HK-2 (cell line): ENCODE measurements around the gene HOXB8.

ENCODE experiments used
- DNase-seq: peaks from one replicate; pipeline ENCODE4 v3.0.0-alpha.2; 2018; ENCODE audit not compliant: unreplicated experiment

HOXB8 gene

DNA sequence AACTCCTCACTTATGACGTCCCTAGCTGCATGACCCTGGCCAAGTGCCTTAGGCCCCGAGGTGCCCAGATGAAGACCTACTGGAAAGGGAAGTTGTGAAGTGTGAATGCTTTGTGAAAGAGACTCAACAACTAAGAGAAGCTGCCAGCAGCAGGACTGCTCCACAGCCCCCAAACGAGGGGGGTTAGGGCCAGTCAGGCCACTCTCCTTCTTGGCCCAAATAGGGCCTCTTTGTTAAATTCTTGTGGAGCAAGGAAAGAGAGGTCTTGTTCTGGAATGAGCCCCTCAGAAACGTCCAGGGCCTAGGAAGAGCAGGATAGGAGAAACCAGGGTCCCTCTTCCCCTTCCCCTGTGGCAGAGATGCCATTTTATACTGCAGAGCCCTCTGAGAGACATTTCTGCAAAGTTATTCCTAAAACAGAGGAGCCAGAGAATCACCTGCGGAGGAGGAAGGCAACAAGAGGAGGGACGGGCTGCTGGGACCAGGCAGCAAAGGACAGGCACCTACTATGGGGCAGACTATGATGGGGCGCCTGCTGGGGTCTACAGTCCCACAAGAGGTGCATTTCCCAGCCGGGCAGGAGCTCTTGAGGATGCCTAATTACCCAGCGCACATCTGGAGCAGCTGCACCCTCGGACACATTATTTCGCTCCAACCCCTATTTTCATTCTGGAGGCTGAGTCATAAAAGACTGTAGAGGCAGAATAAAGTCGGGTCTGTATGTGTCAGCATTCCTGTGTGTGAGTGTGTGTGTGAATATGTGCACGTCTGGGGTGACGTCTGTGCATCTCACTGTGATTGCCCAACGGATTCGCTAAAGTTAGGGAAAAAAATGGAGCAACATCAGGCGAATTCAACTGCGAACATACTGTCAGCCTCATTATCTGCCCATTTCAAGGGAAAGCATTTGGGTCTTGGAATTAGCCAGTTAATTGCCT is 22.5 kb upstream of the HOXB8 start:
- no peak for DNase-seq

GRCh38 chr17:48636177-48637018 is 21.3 kb upstream of the HOXB8 start:
- DNase-seq: no peak

- DNase-seq: no peak
These were observed 19.6 kb upstream of the HOXB8 start for GRCh38 chr17:48634493-48635208.

DNA sequence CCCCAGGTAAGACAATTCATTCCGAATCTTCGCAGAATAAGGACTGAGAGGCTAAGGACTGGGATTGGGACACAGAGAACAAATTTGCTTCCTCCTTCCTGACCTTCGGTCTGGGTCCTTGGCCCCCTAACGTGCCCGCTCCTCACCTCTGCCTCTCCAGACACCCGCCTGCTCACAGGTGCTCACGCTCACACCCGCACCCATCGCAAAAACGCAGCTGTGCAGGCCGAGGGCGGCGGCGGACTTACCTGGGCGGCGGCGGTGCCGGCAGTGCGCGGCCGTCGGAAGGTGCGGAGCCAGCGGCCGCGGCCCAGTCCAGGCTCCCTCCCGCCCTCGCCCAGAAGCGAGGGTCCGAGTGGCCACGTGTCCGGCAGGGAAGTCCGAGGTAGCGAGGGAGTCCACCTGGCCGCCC is 18.2 kb upstream of the HOXB8 start:
- DNase-seq: no peak

- no peak for DNase-seq
These were observed 17.6 kb upstream of the HOXB8 start for GRCh38 chr17:48632579-48633265.

DNA sequence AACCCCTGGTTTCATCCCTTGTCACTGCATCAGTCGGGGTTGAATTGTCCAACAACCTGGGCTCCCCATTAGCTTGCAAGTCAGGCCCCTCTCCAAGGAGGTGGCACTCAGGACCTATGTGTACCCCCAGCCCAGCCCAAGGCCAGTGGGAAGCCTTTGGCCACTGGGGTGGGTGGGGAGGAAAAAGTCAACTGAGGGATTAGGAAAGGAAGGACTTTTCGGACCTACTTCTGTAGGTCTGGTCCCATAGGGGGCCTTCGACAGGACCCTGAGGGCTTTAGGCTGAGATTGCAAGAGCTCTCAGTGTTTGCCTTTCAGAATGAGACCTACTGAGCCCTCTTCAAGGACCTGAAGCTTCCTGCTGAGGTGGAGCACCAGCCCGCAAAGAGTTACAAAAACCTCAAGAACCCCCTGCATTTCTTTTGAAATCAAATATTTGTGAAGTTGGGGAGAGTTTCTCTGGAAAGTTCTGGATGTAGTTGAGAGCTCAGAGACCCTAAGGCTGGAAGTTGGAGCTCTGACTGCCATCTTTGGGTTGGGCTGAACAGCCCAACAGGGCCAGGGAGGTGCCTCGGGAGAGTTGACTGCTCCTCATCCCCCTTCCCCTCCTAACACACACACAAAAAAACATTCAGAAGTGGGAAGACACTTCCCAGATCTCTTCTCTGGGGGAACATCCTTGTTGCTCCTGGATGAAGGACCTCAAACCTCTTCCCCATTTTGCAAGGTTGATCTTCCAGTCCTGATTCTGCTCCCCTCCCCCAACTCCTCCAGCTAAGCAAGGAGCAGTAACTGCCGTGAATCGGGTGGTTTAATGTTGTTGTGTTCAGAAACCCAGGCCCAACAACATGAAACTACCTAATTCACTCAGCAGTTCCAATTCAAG is 16.8 kb upstream of the HOXB8 start:
- no peak for DNase-seq

GRCh38 chr17:48630925-48631692 is 16.0 kb upstream of the HOXB8 start:
- no peak for DNase-seq

- DNase-seq: no peak
These were observed 15.2 kb upstream of the HOXB8 start for GRCh38 chr17:48630009-48630924.

DNA sequence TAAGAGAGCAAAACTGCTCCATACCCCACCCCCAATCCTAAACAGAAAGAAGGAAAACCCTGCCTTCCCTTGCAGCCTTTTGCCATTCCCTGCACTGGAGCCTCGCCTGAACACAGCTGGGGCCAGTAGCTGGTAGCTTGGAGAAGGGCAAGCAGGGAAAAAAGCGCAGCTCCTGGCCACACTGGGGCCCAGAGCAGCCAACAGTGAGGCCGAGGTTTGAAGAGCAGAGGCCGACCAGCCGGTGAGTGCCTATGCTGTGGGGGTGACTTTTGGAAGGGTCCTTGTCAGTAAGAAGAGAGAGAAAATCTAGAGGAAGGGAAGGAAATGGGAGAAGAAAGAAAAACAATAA is 14.3 kb upstream of the HOXB8 start:
- DNase-seq: no peak

DNA sequence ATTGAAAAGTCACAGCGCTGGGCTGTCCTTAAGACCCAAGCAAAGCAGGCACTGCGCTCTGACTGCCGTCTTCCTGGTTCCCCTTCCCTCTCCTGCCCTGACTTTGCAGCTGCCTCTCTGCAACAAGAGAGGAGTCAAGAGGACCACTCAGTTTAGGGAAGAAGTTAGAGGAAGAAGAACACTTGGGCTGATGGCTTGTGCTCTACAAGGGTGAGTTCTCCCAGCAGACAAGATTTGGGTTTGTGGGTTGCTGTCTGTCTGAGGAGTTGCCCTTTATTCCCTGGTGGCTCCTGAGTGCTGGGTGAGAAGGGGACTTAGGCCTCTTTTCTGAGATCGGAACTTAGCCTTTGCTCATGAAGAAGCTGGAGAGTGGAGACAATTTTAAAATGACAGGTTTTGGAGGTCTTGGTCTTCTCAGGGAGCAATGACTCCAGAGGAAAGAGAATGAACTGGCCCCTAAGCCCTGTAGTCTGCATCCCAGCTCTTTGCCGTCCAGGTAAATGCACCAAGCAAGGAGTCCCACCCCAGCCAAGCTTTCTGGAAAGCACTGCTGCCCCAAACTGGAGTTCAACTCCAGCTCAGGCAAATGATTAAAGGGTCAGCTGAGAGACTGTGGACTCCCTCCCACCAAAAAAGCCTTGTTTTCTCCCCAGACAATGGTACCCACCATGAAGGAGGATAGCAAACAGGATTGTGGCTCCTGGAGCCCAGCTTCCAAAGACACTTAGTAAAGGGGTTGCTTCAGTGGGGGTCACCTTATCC is 13.7 kb upstream of the HOXB8 start:
- no peak for DNase-seq

- DNase-seq: no peak
These were observed 12.8 kb upstream of the HOXB8 start for GRCh38 chr17:48627623-48628521.

GRCh38 chr17:48627118-48627597 is 12.1 kb upstream of the HOXB8 start:
- DNase-seq: no peak

- peak; percentile 91 for DNase-seq
These were observed 11.4 kb upstream of the HOXB8 start, which contains the start of gene HOXB9 for GRCh38 chr17:48626245-48627117. Gene HOXB9, minus strand, starts transcription at chr17:48626358. Its CDS starts 89 bp downstream, at chr17:48626269.

GRCh38 chr17:48625495-48626244 is 10.6 kb upstream of the HOXB8 start:
- DNase-seq: peak; percentile 81
